OCI-LY7 (cell line): ENCODE results near the gene UAP1L1.

Experiments used
- CTCF ChIP-seq: fragments of 200-600 bp; sonication (generic); conservative IDR thresholded peaks from 2 replicates; pipeline ENCODE4 v1.5.1; 2014; ENCODE audit warnings: mild to moderate bottlenecking, antibody characterized with exemption, low read length, moderate library complexity, mixed read lengths
- EZH2phosphoT487 ChIP-seq: fragments of 200-600 bp; sonication (generic); IDR thresholded peaks from 2 replicates; pipeline ENCODE4 v1.6.1; 2018; ENCODE audit warnings: low read depth, borderline replicate concordance, mild to moderate bottlenecking, mixed run types, antibody characterized with exemption, low read length, moderate library complexity, mixed read lengths

DNA sequence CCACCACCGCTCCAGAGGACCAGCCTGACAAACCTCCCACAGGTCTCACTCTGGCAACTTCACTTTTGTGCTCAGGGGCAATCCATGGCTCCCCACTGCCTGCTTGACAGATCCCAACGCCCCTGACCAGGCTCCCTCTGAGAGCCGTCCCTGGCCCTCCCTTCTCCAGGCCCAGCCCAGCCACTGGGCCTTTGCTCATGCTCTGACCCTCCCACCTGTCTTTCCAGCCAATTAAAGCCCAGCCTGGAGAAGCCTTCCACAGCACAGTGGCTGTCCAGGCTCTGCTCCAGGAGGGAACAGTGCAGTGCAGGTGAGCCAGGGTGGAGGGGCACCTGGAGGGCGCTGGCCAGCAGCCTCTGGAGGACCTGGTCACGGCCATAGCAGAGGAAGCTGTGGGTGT lies 26.7 kb upstream of the UAP1L1 start:
- TF ChIP-seq CTCF, result no peak
- TF ChIP-seq EZH2phosphoT487, result no peak
